IMR-90 (cell line): ENCODE results near the gene PDXK.

Source experiments
- CHD1 ChIP-seq: IDR thresholded peaks from 2 replicates; pipeline ENCODE4 v1.6.1; 2012; ENCODE audit warnings: low read depth, low read length, improper control_type of control experiment
- FOS ChIP-seq: fragments of 150-350 bp; IDR thresholded peaks from 2 replicates; pipeline ENCODE4 v1.6.1; 2016; ENCODE audit warnings: low read depth, low read length
- MAFK ChIP-seq: IDR thresholded peaks from 2 replicates; pipeline ENCODE4 v1.6.1; 2012; ENCODE audit warnings: low read depth, low read length, improper control_type of control experiment
- MAZ ChIP-seq: IDR thresholded peaks from 2 replicates; pipeline ENCODE4 v1.6.1; 2012; ENCODE audit warnings: low read depth, mild to moderate bottlenecking, low read length, improper control_type of control experiment, moderate library complexity, borderline replicate concordance
- MXI1 ChIP-seq: IDR thresholded peaks from 2 replicates; pipeline ENCODE4 v1.6.1; 2012; ENCODE audit warnings: low read depth, mild to moderate bottlenecking, low read length, moderate library complexity, borderline replicate concordance
- NFE2L2 ChIP-seq: fragments of 150-350 bp; IDR thresholded peaks from 2 replicates; pipeline ENCODE4 v1.6.1; 2016; ENCODE audit warnings: low read depth, mild to moderate bottlenecking, low read length
- POLR2A ChIP-seq: IDR thresholded peaks from 2 replicates; pipeline ENCODE4 v1.6.1; 2012; ENCODE audit warnings: mild to moderate bottlenecking, low read depth, low read length
- RAD21 ChIP-seq: IDR thresholded peaks from 2 replicates; pipeline ENCODE4 v1.6.1; 2012; ENCODE audit warnings: low read length, improper control_type of control experiment
- SMC3 ChIP-seq: fragments of 150-350 bp; IDR thresholded peaks from 2 replicates; pipeline ENCODE4 v1.6.1; 2016; ENCODE audit warnings: low read depth, mild to moderate bottlenecking, antibody characterized with exemption, low read length, moderate library complexity
- TF ChIP-seq, protein P1 (sequence below): conservative IDR thresholded peaks from 2 replicates; pipeline ENCODE4 v1.5.1; 2012; ENCODE audit warnings: mild to moderate bottlenecking, low read depth, low read length, improper control_type of control experiment
- TF ChIP-seq, protein P2 (sequence below): fragments of 150-350 bp; IDR thresholded peaks from 2 replicates; pipeline ENCODE4 v1.6.1; 2016; ENCODE audit warnings: low read depth, mild to moderate bottlenecking, low read length, moderate library complexity, borderline replicate concordance

- TF ChIP-seq, protein P1, sequence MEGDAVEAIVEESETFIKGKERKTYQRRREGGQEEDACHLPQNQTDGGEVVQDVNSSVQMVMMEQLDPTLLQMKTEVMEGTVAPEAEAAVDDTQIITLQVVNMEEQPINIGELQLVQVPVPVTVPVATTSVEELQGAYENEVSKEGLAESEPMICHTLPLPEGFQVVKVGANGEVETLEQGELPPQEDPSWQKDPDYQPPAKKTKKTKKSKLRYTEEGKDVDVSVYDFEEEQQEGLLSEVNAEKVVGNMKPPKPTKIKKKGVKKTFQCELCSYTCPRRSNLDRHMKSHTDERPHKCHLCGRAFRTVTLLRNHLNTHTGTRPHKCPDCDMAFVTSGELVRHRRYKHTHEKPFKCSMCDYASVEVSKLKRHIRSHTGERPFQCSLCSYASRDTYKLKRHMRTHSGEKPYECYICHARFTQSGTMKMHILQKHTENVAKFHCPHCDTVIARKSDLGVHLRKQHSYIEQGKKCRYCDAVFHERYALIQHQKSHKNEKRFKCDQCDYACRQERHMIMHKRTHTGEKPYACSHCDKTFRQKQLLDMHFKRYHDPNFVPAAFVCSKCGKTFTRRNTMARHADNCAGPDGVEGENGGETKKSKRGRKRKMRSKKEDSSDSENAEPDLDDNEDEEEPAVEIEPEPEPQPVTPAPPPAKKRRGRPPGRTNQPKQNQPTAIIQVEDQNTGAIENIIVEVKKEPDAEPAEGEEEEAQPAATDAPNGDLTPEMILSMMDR: no peak
- TF ChIP-seq, protein P2, sequence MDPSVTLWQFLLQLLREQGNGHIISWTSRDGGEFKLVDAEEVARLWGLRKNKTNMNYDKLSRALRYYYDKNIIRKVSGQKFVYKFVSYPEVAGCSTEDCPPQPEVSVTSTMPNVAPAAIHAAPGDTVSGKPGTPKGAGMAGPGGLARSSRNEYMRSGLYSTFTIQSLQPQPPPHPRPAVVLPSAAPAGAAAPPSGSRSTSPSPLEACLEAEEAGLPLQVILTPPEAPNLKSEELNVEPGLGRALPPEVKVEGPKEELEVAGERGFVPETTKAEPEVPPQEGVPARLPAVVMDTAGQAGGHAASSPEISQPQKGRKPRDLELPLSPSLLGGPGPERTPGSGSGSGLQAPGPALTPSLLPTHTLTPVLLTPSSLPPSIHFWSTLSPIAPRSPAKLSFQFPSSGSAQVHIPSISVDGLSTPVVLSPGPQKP: no peak
- TF ChIP-seq SMC3 (no peak), RAD21 (no peak), MAFK (no peak), POLR2A (no peak), FOS (no peak), CHD1 (no peak), NFE2L2 (no peak), MAZ (no peak), MXI1 (no peak)
Observed at GRCh38 chr21:43757601-43758000, 38.7 kb downstream of the PDXK start.
